GM12878 (cell line): ENCODE measurements around the gene SPOCK1. TPM values are rescaled to one million over a fixed set of nuclear protein-coding genes. Genes with fewer than 3 reads are reported as not detected.

Source experiments
- ATAC-seq: fragments of 200-7000 bp; cut with Tn5 transposase; 3 replicates; pipeline ENCODE4 v1.9.1; 2020; ENCODE audit warnings: mild to moderate bottlenecking, moderate library complexity
- BruUV-seq: library from RNA; stranded (reverse); fragments of 400-500 nt; replicated peaks from 2 replicates; lab custom pipeline; 2021; lab: Mats Ljungman, UMichigan
- CTCF ChIA-PET: fragments of 300-600 bp; sonication (Branson Sonifier 250); formaldehyde crosslinking; extraction: SDS; loops from one replicate; lab custom pipeline; 2021; ENCODE audit warnings: inconsistent platforms; lab: Yijun Ruan, JAX
- POLR2A ChIA-PET: fragments of 350-600 bp; formaldehyde crosslinking; extraction: SDS; loops from one replicate; lab custom pipeline; 2021; ENCODE audit warnings: inconsistent platforms; lab: Charles Lee
- RAD21 ChIA-PET: fragments of 300-600 bp; sonication (Branson Sonifier 250); formaldehyde crosslinking; loops from one replicate; lab custom pipeline; 2023; ENCODE audit warnings: antibody characterized with exemption; ENCODE audit not compliant: unreplicated experiment; lab: Charles Lee
- SMC1A ChIA-PET: fragments of 300-600 bp; sonication (Branson Sonifier 250); formaldehyde crosslinking; loops from one replicate; lab custom pipeline; 2023; ENCODE audit not compliant: unreplicated experiment, uncharacterized antibody; lab: Charles Lee
- DNase-seq: peaks from one replicate; pipeline ENCODE4 v3.0.0-alpha.2; 2011; ENCODE audit warnings: low read depth, low spot score
- FAIRE-seq: peaks from 3 replicates; lab custom pipeline; 2011; peaks lifted over from hg19 to GRCh38; lab: Jason Lieb, UNC
- H2AFZ ChIP-seq: 2 replicates; pipeline ENCODE4 v1.6.0; 2011; ENCODE audit warnings: low read depth, low read length, control low read depth; ENCODE audit not compliant: control insufficient read depth
- H3K27ac ChIP-seq: 2 replicates; pipeline ENCODE4 v1.5.1; 2011; ENCODE audit warnings: control low read depth; ENCODE audit not compliant: control insufficient read depth, insufficient read depth
- H3K27me3 ChIP-seq, 2 experiments: replicated peaks in 1 of 2; 2 replicates each; pipeline versions ENCODE4 v1.6.0 to v1.6.1; 2011; ENCODE audit warnings: low read length in 1 of 2; ENCODE audit not compliant: control insufficient read depth in 2 of 2, insufficient read depth in 2 of 2
- H3K36me3 ChIP-seq, 2 experiments: 2 replicates each; pipeline ENCODE4 v1.5.1; 2011; ENCODE audit warnings: low read length in 1 of 2; ENCODE audit not compliant: control insufficient read depth in 2 of 2, insufficient read depth in 2 of 2
- H3K4me1 ChIP-seq: 2 replicates; pipeline ENCODE4 v1.6.1; 2011; ENCODE audit warnings: mild to moderate bottlenecking, low read length, moderate library complexity, mixed read lengths; ENCODE audit not compliant: control insufficient read depth, insufficient read depth
- H3K4me2 ChIP-seq: 2 replicates; pipeline ENCODE4 v1.6.0; 2011; ENCODE audit warnings: control low read depth; ENCODE audit not compliant: control insufficient read depth, insufficient read depth
- H3K4me3 ChIP-seq: fragments of 200-600 bp; sonication (generic); 2 replicates; pipeline ENCODE4 v1.5.1; 2016
- H3K79me2 ChIP-seq: 2 replicates; pipeline ENCODE4 v1.6.0; 2011; ENCODE audit warnings: low read length; ENCODE audit not compliant: control insufficient read depth, insufficient read depth
- H3K9ac ChIP-seq: 2 replicates; pipeline ENCODE4 v1.8.0; 2011; ENCODE audit warnings: low read length, control low read depth, mixed read lengths; ENCODE audit not compliant: control insufficient read depth, insufficient read depth
- H3K9me3 ChIP-seq: replicated peaks from 3 replicates; pipeline ENCODE4 v1.5.1; 2011; ENCODE audit warnings: mild to moderate bottlenecking, low read length; ENCODE audit not compliant: control insufficient read depth, insufficient read depth
- H4K20me1 ChIP-seq: 2 replicates; pipeline ENCODE4 v1.6.0; 2011; ENCODE audit not compliant: control insufficient read depth, insufficient read depth
- ATF7 ChIP-seq: fragments of 450-650 bp; IDR thresholded peaks from 2 replicates; pipeline ENCODE4 v1.6.1; 2016; ENCODE audit warnings: low read depth, mild to moderate bottlenecking
- CBFB ChIP-seq: IDR thresholded peaks from 2 replicates; pipeline ENCODE4 v1.6.1; 2016; ENCODE audit warnings: antibody characterized with exemption, low read depth
- CHD1 ChIP-seq: IDR thresholded peaks from 2 replicates; pipeline ENCODE4 v1.6.1; 2012; ENCODE audit warnings: low read depth, low read length, improper control_type of control experiment
- EED ChIP-seq: sonication (generic); IDR thresholded peaks from 2 replicates; pipeline ENCODE4 v1.6.1; 2016; ENCODE audit warnings: antibody characterized with exemption, low read depth
- ETV6 ChIP-seq, 2 experiments: fragments of 450-650 bp in 1 of 2; IDR thresholded peaks in 1 of 2; conservative IDR thresholded peaks in 1 of 2; 2 replicates each; pipeline ENCODE4 v1.6.1; 2014; ENCODE audit warnings: antibody characterized with exemption in 1 of 2, borderline replicate concordance in 1 of 2, low read depth in 1 of 2, mild to moderate bottlenecking in 1 of 2, moderate library complexity in 1 of 2
- LARP7 ChIP-seq: fragments of 450-650 bp; IDR thresholded peaks from 2 replicates; pipeline ENCODE4 v1.6.1; 2017; ENCODE audit warnings: mild to moderate bottlenecking
- MYB ChIP-seq: fragments of 150-350 bp; IDR thresholded peaks from 2 replicates; pipeline ENCODE4 v1.6.1; 2014; ENCODE audit warnings: mild to moderate bottlenecking, low read depth, low read length, borderline replicate concordance
- NR2C1 ChIP-seq: fragments of 450-650 bp; IDR thresholded peaks from 2 replicates; pipeline ENCODE4 v1.6.1; 2017; ENCODE audit warnings: antibody characterized with exemption, mild to moderate bottlenecking, moderate library complexity
- RAD21 ChIP-seq: IDR thresholded peaks from 2 replicates; pipeline ENCODE4 v1.6.1; 2011; ENCODE audit warnings: mild to moderate bottlenecking, low read depth, low read length, moderate library complexity; ENCODE audit not compliant: insufficient read depth
- RCOR1 ChIP-seq: conservative IDR thresholded peaks from 2 replicates; pipeline ENCODE4 v1.6.1; 2012; ENCODE audit warnings: low read depth, low read length, improper control_type of control experiment
- SMC3 ChIP-seq: IDR thresholded peaks from 2 replicates; pipeline ENCODE4 v1.6.1; 2011; ENCODE audit warnings: low read length, improper control_type of control experiment, borderline replicate concordance
- SRF ChIP-seq, 2 experiments: IDR thresholded peaks; 2 replicates each; pipeline ENCODE4 v1.6.1; 2011; ENCODE audit warnings: low read depth in 2 of 2, low read length in 2 of 2, mild to moderate bottlenecking in 1 of 2, moderate library complexity in 1 of 2
- STAT3 ChIP-seq: IDR thresholded peaks from 2 replicates; pipeline ENCODE4 v1.6.1; 2011; ENCODE audit warnings: low read depth, low read length, improper control_type of control experiment
- WGBS: methylation state at CpG from one replicate; pipeline ENCODE4 v1.1.6; 2016; ENCODE audit warnings: low lambda C conversion rate; ENCODE audit not compliant: insufficient replicate concordance, insufficient coverage; ENCODE audit errors: missing lambda C conversion rate; 5-methylcytosine and 5-hydroxymethylcytosine counted together
- in situ Hi-C: fragments of 300-500 bp; cut with MboI; formaldehyde crosslinking; loops from 9 replicates; pipeline ENCODE4 v1.14.3; 2018; ENCODE audit warnings: mixed read lengths
- intact Hi-C: fragments of 100-400 bp; cut with micrococcal nuclease; formaldehyde crosslinking; loops from one replicate; pipeline ENCODE4 v1.14.2; 2022; ENCODE audit not compliant: unreplicated experiment
- polyA plus RNA-seq, 11 experiments: library from polyadenylated mRNA; depleted of rRNA in 4 of 11; unstranded in 6 of 11; stranded (reverse) in 5 of 11; fragments of >200 nt; fragmentation: Nextera tagmentation in 4 of 11; fragmentation: Illumina TruSeq in 1 of 11; extraction: Ambion mirVana in 4 of 11; extraction: Trizol in 1 of 11; gene quantifications; 1 replicate in 1 of 11; 2 replicates in 10 of 11; pipeline versions ENCODE4 v1.2.1 to v1.2.3, GENCODE V29; 2011 to 2016; ENCODE audit warnings: inconsistent platforms in 2 of 11, missing spikeins in 2 of 11, low read depth in 1 of 11
- total RNA-seq, 4 experiments: library from RNA; depleted of rRNA in 3 of 4; stranded (reverse); fragments of >200 nt in 3 of 4; fragmentation: Illumina TruSeq in 1 of 4; extraction: Trizol in 1 of 4; gene quantifications; 2 replicates each; pipeline versions ENCODE4 v1.2.1 to v1.2.3, GENCODE V29; 2013 to 2021
- TF ChIP-seq, protein P1 (sequence below): fragments of 450-650 bp; IDR thresholded peaks from 2 replicates; pipeline ENCODE4 v1.6.1; 2017; ENCODE audit warnings: borderline replicate concordance
- TF ChIP-seq, protein P2 (sequence below): fragments of 450-650 bp; formaldehyde crosslinking; IDR thresholded peaks from 2 replicates; pipeline ENCODE4 v1.5.0; 2022; ENCODE audit warnings: mild to moderate bottlenecking, missing genetic modification characterization
- TF ChIP-seq, protein P3 (sequence below): IDR thresholded peaks from 2 replicates; pipeline ENCODE4 v1.6.1; 2012; ENCODE audit warnings: low read depth, low read length, improper control_type of control experiment
- TF ChIP-seq, protein P4 (sequence below): fragments of 450-650 bp; formaldehyde crosslinking; IDR thresholded peaks from 2 replicates; pipeline ENCODE4 v1.4.0; 2022; ENCODE audit warnings: mild to moderate bottlenecking, moderate library complexity

SPOCK1 gene
- total and polyA plus RNA-seq, 10 of the 15 experiments (the other 5 are each of a cell fraction or from before 2014, with no cell fraction given), result 0.06 to 0.68 (median 0.25) TPM; not detected in 3

DNA sequence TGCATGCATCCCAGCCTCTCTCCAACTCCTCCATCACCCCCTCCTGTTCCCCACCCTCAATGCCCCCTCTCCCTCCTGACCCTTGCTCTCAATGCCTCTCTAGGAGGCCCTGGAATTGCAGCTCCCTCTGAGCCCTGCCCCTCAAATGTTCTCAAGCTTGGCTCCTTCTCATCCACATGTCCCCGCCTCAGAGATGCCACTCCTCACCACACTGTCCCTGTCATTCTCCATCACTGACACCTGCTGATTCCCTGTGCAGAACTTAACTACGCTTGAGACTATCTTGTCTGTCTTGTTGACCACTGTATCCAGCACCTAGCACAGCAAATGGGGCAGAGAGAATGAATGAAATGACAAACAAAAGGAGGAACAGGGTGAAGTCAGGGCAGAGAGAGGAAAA lies 314.4 kb downstream of the SPOCK1 start (continued):
- TF ChIP-seq EED, result no peak
- no peak for TF ChIP-seq SRF (IDR thresholded peaks at IDR 0.05; ENCODE audit: low read depth in 2 of 2, low read length in 2 of 2)
- no peak for TF ChIP-seq CHD1
- no peak for TF ChIP-seq NR2C1
- no peak for TF ChIP-seq LARP7
- TF ChIP-seq, protein P1, sequence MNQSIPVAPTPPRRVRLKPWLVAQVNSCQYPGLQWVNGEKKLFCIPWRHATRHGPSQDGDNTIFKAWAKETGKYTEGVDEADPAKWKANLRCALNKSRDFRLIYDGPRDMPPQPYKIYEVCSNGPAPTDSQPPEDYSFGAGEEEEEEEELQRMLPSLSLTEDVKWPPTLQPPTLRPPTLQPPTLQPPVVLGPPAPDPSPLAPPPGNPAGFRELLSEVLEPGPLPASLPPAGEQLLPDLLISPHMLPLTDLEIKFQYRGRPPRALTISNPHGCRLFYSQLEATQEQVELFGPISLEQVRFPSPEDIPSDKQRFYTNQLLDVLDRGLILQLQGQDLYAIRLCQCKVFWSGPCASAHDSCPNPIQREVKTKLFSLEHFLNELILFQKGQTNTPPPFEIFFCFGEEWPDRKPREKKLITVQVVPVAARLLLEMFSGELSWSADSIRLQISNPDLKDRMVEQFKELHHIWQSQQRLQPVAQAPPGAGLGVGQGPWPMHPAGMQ, result no peak
- no peak for TF ChIP-seq ATF7
- TF ChIP-seq STAT3, result no peak
- TF ChIP-seq, protein P2, sequence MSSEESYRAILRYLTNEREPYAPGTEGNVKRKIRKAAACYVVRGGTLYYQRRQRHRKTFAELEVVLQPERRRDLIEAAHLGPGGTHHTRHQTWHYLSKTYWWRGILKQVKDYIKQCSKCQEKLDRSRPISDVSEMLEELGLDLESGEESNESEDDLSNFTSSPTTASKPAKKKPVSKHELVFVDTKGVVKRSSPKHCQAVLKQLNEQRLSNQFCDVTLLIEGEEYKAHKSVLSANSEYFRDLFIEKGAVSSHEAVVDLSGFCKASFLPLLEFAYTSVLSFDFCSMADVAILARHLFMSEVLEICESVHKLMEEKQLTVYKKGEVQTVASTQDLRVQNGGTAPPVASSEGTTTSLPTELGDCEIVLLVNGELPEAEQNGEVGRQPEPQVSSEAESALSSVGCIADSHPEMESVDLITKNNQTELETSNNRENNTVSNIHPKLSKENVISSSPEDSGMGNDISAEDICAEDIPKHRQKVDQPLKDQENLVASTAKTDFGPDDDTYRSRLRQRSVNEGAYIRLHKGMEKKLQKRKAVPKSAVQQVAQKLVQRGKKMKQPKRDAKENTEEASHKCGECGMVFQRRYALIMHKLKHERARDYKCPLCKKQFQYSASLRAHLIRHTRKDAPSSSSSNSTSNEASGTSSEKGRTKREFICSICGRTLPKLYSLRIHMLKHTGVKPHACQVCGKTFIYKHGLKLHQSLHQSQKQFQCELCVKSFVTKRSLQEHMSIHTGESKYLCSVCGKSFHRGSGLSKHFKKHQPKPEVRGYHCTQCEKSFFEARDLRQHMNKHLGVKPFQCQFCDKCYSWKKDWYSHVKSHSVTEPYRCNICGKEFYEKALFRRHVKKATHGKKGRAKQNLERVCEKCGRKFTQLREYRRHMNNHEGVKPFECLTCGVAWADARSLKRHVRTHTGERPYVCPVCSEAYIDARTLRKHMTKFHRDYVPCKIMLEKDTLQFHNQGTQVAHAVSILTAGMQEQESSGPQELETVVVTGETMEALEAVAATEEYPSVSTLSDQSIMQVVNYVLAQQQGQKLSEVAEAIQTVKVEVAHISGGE (CRISPR knock-in tag), result no peak

DNA sequence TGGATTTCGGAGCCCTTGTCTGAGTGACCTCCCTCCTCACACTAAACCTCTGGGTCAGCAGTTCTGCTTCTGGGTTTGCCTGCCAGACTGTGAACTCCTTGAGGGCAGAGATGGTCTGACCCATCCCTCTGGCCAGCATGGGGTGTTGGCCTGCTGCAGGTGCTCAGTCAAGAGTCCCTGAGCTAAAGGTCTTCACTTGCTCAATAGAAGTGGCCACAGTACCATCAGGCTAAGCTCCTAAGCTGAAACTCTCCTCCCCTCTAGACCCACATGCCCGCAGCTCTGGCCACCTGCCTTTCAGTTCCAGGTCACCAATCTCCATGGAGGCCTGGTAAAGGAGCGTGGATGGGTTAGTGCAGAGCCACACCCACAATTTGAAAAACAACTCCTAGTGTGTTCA lies 316.6 kb downstream of the SPOCK1 start:
- ChIA-PET SMC1A (no interaction called here), RAD21 (no interaction called here), CTCF (interaction anchor here (0.5 kb wide), 1 partner anchor 569 kb away, joined by 3 read pairs; no protein-coding TSS in a partner anchor), POLR2A (no interaction called here)
- H3K4me2 ChIP-seq, result no peak overlapping the region
- intact Hi-C loops (no loop called here), in situ Hi-C loops (no loop called here)
- no peak for DNase-seq
- no peak for FAIRE-seq
- H3K79me2 ChIP-seq, result no peaks in the 10 kb centered on the region
- H3K9me3 ChIP-seq, result no peaks in the 10 kb centered on the region
- H3K27me3 ChIP-seq, result no peaks in the 10 kb centered on the region; a peak in 1 of 4 replicates
- BruUV-seq, result no TSS peak
- H3K27ac ChIP-seq, result no peak overlapping the region
- ATAC-seq, result no peak
- H3K4me1 ChIP-seq, result no peaks in the 10 kb centered on the region
- H3K9ac ChIP-seq, result no peak overlapping the region
- H3K36me3 ChIP-seq, result no peaks in the 10 kb centered on the region
- H2AFZ ChIP-seq, result no peak overlapping the region
- H4K20me1 ChIP-seq, result no peaks in the 10 kb centered on the region
- no peak overlapping the region for H3K4me3 ChIP-seq
- WGBS, result 2% methylated on average over 3 of the region's 3 CpGs
- no peak for TF ChIP-seq CBFB
- TF ChIP-seq, protein P3, sequence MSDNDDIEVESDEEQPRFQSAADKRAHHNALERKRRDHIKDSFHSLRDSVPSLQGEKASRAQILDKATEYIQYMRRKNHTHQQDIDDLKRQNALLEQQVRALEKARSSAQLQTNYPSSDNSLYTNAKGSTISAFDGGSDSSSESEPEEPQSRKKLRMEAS, result no peak
- no peak for TF ChIP-seq RAD21
- no peak for TF ChIP-seq ETV6 (conservative IDR thresholded peaks at IDR 0.05 in 1 of 2, IDR thresholded peaks at IDR 0.05 in 1 of 2; ENCODE audit: borderline replicate concordance in 1 of 2, low read depth in 1 of 2)
- TF ChIP-seq MYB, result no peak
- TF ChIP-seq SMC3, result no peak
- TF ChIP-seq RCOR1, result no peak
- TF ChIP-seq, protein P4, sequence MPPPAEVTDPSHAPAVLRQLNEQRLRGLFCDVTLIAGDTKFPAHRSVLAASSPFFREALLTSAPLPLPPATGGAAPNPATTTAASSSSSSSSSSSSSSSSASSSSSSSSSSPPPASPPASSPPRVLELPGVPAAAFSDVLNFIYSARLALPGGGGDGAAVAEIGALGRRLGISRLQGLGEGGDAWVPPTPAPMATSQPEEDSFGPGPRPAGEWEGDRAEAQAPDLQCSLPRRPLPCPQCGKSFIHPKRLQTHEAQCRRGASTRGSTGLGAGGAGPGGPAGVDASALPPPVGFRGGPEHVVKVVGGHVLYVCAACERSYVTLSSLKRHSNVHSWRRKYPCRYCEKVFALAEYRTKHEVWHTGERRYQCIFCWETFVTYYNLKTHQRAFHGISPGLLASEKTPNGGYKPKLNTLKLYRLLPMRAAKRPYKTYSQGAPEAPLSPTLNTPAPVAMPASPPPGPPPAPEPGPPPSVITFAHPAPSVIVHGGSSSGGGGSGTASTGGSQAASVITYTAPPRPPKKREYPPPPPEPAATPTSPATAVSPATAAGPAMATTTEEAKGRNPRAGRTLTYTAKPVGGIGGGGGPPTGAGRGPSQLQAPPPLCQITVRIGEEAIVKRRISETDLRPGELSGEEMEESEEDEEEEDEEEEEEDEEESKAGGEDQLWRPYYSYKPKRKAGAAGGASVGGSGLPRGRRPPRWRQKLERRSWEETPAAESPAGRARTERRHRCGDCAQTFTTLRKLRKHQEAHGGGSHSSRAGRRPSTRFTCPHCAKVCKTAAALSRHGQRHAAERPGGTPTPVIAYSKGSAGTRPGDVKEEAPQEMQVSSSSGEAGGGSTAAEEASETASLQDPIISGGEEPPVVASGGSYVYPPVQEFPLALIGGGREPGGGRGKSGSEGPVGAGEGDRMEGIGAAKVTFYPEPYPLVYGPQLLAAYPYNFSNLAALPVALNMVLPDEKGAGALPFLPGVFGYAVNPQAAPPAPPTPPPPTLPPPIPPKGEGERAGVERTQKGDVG, result no peak
